Smooth muscle cell (in vitro differentiated cells): Measurements from ENCODE around the gene CFAP65. TPM values are rescaled to one million over a fixed set of nuclear protein-coding genes. Genes with fewer than 3 reads are reported as not detected.

Experiments
- DNase-seq: peaks from one replicate; lab custom pipeline; 2025; ENCODE audit not compliant: unreplicated experiment; lab: John Stamatoyannopoulos, UW
- H2AFZ ChIP-seq: fragments of 200-600 bp; sonication (generic); 2 replicates; pipeline ENCODE4 v1.6.0; 2016; ENCODE audit warnings: antibody characterized with exemption, low read depth, mild to moderate bottlenecking
- H3F3A ChIP-seq: fragments of 200-600 bp; sonication (generic); 2 replicates; pipeline ENCODE4 v1.6.0; 2017; ENCODE audit warnings: antibody characterized with exemption, low read depth
- H3K27ac ChIP-seq: fragments of 200-600 bp; sonication (generic); 2 replicates; pipeline ENCODE4 v1.5.1; 2016; ENCODE audit warnings: low read depth, mild to moderate bottlenecking
- H3K27me3 ChIP-seq: fragments of 200-600 bp; sonication (generic); 2 replicates; pipeline ENCODE4 v1.6.1; 2016; ENCODE audit warnings: low read depth, mild to moderate bottlenecking
- H3K36me3 ChIP-seq: fragments of 200-600 bp; sonication (generic); 2 replicates; pipeline ENCODE4 v1.5.1; 2016; ENCODE audit warnings: low read depth
- H3K4me1 ChIP-seq: fragments of 200-600 bp; sonication (generic); 2 replicates; pipeline ENCODE4 v1.5.1; 2016; ENCODE audit warnings: low read depth
- H3K4me2 ChIP-seq: fragments of 200-600 bp; sonication (generic); 2 replicates; pipeline ENCODE4 v1.6.0; 2016; ENCODE audit warnings: mild to moderate bottlenecking
- H3K4me3 ChIP-seq: fragments of 200-600 bp; sonication (generic); 2 replicates; pipeline ENCODE4 v1.5.1; 2016; ENCODE audit warnings: mild to moderate bottlenecking
- H3K79me2 ChIP-seq: fragments of 200-600 bp; sonication (generic); 2 replicates; pipeline ENCODE4 v1.6.0; 2016; ENCODE audit warnings: low read depth, mild to moderate bottlenecking
- H3K9ac ChIP-seq: fragments of 200-600 bp; sonication (generic); 2 replicates; pipeline ENCODE4 v1.6.0; 2016; ENCODE audit warnings: low read depth
- H3K9me3 ChIP-seq: fragments of 200-600 bp; sonication (generic); replicated peaks from 2 replicates; pipeline ENCODE4 v1.5.1; 2016; ENCODE audit warnings: low read depth
- H4K20me1 ChIP-seq: fragments of 200-600 bp; sonication (generic); 2 replicates; pipeline ENCODE4 v1.6.0; 2016; ENCODE audit warnings: low read depth
- WGBS: methylation state at CpG from one replicate; pipeline ENCODE4 v1.1.7; 2016; ENCODE audit warnings: low lambda C conversion rate; 5-methylcytosine and 5-hydroxymethylcytosine counted together
- polyA plus RNA-seq: library from polyadenylated mRNA; unstranded; fragments of >200 nt; fragmentation: Nextera tagmentation; extraction: Ambion mirVana; gene quantifications from 2 replicates; pipeline ENCODE4 v1.2.1, GENCODE V29; 2016
- total RNA-seq: library from RNA; depleted of rRNA; stranded (reverse); fragments of >200 nt; gene quantifications from 2 replicates; pipeline ENCODE4 v1.2.3, GENCODE V29; 2014
- TF ChIP-seq, protein P1 (sequence below): fragments of 200-600 bp; sonication (generic); IDR thresholded peaks from 2 replicates; pipeline ENCODE4 v1.5.1; 2017; ENCODE audit warnings: borderline replicate concordance, mild to moderate bottlenecking, antibody characterized with exemption; ENCODE audit not compliant: insufficient read depth, poor library complexity, severe bottlenecking

Gene CFAP65
- total and polyA plus RNA-seq, 2 experiments from 2014 or later: not detected

DNA sequence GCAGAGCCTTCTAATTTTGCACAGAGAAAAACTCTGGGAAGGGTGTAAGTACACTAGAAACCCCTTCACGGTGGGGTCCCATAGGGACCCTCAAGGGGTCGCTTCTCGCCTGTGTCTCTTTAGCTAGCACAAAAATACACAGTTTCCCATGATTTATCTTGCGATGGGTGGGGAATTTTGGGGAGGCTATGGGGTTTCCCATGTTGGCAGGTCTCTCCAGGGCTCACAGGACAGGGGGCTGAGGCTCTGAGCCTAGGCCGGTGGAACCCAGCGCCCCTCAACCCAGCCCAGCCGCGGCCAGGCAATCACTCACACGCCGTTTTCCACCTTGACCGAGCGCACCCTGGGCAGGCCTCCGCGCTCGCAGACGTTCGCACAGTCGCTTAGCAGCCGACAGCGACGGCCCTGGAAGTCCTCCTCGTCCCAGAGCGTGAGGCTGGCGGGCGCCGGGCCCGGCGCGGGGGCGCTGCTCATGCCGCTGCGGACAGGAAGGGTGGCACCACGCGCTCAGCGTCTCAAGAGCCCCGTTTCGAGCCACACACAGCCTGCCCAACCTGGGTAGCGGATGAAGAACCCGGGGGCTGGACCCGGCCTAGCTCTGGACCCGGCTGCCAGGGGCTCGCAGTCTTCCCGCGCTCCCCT, 48.5 kb downstream of the CFAP65 start:
- Histone ChIP-seq H3K9me3 (no peaks in the 10 kb centered on the region), H3K27me3 (peaks cover 81% of the 10 kb centered on the region), H3K79me2 (no peaks in the 10 kb centered on the region), H3F3A (no peaks in the 10 kb centered on the region), H2AFZ (no peak overlapping the region), H3K9ac (no peak overlapping the region), H3K36me3 (no peaks in the 10 kb centered on the region), H3K27ac (no peak overlapping the region), H3K4me3 (peak overlapping the region; percentile 45), H4K20me1 (no peaks in the 10 kb centered on the region), H3K4me2 (peak overlapping the region; percentile 88), H3K4me1 (peaks cover 7% of the 10 kb centered on the region)
- no peak for DNase-seq
- TF ChIP-seq, protein P1, sequence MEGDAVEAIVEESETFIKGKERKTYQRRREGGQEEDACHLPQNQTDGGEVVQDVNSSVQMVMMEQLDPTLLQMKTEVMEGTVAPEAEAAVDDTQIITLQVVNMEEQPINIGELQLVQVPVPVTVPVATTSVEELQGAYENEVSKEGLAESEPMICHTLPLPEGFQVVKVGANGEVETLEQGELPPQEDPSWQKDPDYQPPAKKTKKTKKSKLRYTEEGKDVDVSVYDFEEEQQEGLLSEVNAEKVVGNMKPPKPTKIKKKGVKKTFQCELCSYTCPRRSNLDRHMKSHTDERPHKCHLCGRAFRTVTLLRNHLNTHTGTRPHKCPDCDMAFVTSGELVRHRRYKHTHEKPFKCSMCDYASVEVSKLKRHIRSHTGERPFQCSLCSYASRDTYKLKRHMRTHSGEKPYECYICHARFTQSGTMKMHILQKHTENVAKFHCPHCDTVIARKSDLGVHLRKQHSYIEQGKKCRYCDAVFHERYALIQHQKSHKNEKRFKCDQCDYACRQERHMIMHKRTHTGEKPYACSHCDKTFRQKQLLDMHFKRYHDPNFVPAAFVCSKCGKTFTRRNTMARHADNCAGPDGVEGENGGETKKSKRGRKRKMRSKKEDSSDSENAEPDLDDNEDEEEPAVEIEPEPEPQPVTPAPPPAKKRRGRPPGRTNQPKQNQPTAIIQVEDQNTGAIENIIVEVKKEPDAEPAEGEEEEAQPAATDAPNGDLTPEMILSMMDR: no peak
- 7% methylated on average over 44 of the region's 44 CpGs for WGBS

DNA sequence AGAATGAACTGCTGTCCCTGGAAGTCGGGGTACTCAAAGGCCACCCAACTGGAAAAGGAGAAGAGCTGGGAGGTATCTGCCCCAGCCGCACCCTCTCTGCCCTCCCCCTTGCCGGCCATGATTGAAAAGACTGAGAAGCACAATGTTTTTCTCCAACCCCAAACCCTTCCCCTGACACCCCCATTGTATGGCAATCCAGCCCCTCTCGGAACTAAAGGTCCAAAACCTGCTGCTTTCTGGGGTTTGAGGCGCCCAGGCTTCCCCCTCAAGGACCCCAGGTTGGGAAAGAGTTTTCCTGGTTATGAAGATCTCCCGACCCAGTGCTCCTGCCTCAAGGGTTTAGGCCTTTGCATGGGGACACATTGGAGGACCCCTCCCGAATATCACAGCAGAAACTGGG, 49.1 kb downstream of the CFAP65 start:
- no peak overlapping the region for H3K4me3 ChIP-seq
- no peak overlapping the region for H2AFZ ChIP-seq
- no peak overlapping the region for H3K27ac ChIP-seq
- H3F3A ChIP-seq: no peaks in the 10 kb centered on the region
- H3K9ac ChIP-seq: no peak overlapping the region
- 41% methylated on average over 7 of the region's 7 CpGs for WGBS
- H4K20me1 ChIP-seq: no peaks in the 10 kb centered on the region
- no peak overlapping the region for H3K4me2 ChIP-seq
- no peaks in the 10 kb centered on the region for H3K79me2 ChIP-seq
- peaks cover 7% of the 10 kb centered on the region for H3K4me1 ChIP-seq
- DNase-seq: no peak
- H3K9me3 ChIP-seq: no peaks in the 10 kb centered on the region
- H3K36me3 ChIP-seq: no peaks in the 10 kb centered on the region
- TF ChIP-seq, protein P1: no peak
- H3K27me3 ChIP-seq: peaks cover 87% of the 10 kb centered on the region

DNA sequence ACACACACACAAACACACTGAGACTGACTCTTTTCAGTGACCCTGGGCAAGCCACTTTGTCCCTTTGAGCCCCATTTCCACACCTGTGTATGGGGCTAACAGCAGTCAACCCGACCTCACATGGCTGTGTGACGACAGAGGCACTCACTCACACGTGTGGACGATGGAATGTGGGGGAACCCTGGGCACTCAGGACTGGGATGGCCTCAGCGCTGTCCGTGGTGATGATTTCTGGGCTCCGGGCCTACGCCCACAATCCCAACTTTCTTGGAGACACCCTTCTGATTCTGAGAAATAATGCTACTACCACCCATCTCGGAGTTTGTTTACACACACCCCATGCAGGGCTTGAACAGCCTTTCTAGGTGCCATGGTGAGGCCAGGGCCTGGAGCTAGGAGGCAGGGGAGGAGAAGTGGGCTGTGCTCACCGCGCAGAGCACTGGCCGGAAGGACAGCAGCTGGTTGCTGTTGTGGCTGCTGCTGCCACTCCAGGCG, 49.6 kb downstream of the CFAP65 start:
- 22% methylated on average over 12 of the region's 13 CpGs for WGBS
- Histone ChIP-seq H3K27me3 (peaks cover 92% of the 10 kb centered on the region), H3K9ac (no peak overlapping the region), H3K27ac (no peak overlapping the region), H3K79me2 (no peaks in the 10 kb centered on the region), H3K4me1 (peaks cover 7% of the 10 kb centered on the region), H3K4me2 (no peak overlapping the region), H4K20me1 (no peaks in the 10 kb centered on the region), H3F3A (no peaks in the 10 kb centered on the region), H3K9me3 (no peaks in the 10 kb centered on the region), H3K4me3 (no peak overlapping the region), H2AFZ (no peak overlapping the region), H3K36me3 (no peaks in the 10 kb centered on the region)
- TF ChIP-seq, protein P1: no peak
- DNase-seq: no peak

- no peak overlapping the region for H3K9ac ChIP-seq
Measured at GRCh38 chr2:218990612-218991011, 50.7 kb downstream of the CFAP65 start.

More at GRCh38 chr2:218990612-218991011, 50.7 kb downstream of the CFAP65 start:
- H2AFZ ChIP-seq: no peak overlapping the region
- H3K4me2 ChIP-seq: no peak overlapping the region
- H3F3A ChIP-seq: no peaks in the 10 kb centered on the region
- no peak for DNase-seq
- H3K4me3 ChIP-seq: no peak overlapping the region
- H3K27ac ChIP-seq: no peak overlapping the region
- H3K36me3 ChIP-seq: no peaks in the 10 kb centered on the region
- peaks cover 7% of the 10 kb centered on the region for H3K4me1 ChIP-seq
- TF ChIP-seq, protein P1: no peak
- H3K27me3 ChIP-seq: peaks cover 100% of the 10 kb centered on the region
- H4K20me1 ChIP-seq: no peaks in the 10 kb centered on the region
- H3K9me3 ChIP-seq: no peaks in the 10 kb centered on the region
- H3K79me2 ChIP-seq: no peaks in the 10 kb centered on the region
- WGBS: 34% methylated on average over 6 of the region's 6 CpGs
